ENCODE data around the gene ABCC3.

Gene ABCC3

DNA sequence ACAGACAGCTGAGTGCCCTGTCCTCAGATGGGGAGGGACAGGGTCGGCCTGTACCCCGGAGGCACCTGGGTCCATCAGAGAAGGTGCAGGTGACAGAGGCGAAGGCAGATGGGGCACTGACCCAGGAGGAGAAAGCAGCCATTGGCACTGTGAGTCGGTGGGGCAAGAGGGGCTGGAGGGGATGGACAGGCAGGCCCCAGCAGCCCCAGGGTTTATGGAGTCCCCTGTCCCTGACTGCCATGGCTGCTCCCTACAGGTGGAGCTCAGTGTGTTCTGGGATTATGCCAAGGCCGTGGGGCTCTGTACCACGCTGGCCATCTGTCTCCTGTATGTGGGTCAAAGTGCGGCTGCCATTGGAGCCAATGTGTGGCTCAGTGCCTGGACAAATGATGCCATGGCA is 40.9 kb downstream of the ABCC3 start:
- Histone ChIP-seq H3K79me2 (ENCODE audit: control insufficient read depth, low read length) (no peaks in the 10 kb centered on the region), H3F3A (ENCODE audit: control insufficient read depth, insufficient read depth) (no peaks in the 10 kb centered on the region), H3K9me3 (ENCODE audit: control insufficient read depth, insufficient read depth, low read length) (no peaks in the 10 kb centered on the region), H3K4me2 (ENCODE audit: low read length) (no peak overlapping the region), H3K4me3 (ENCODE audit: low read length) (no peak overlapping the region), H3K9me2 (replicated peaks; ENCODE audit: control insufficient read depth, low read length) (no peaks in the 10 kb centered on the region), H3K4me1 (ENCODE audit: control insufficient read depth, low read length) (no peaks in the 10 kb centered on the region), H3K27me3 (ENCODE audit: control insufficient read depth, low read length) (peaks cover 11% of the 10 kb centered on the region), H3K27ac (ENCODE audit: low read depth, low read length) (no peak overlapping the region), H4K20me1 (ENCODE audit: control insufficient read depth, insufficient read depth, low read depth, low read length) (no peaks in the 10 kb centered on the region), H3K36me3 (ENCODE audit: control insufficient read depth, low read length) (no peaks in the 10 kb centered on the region)
- TF ChIP-seq, protein P1, sequence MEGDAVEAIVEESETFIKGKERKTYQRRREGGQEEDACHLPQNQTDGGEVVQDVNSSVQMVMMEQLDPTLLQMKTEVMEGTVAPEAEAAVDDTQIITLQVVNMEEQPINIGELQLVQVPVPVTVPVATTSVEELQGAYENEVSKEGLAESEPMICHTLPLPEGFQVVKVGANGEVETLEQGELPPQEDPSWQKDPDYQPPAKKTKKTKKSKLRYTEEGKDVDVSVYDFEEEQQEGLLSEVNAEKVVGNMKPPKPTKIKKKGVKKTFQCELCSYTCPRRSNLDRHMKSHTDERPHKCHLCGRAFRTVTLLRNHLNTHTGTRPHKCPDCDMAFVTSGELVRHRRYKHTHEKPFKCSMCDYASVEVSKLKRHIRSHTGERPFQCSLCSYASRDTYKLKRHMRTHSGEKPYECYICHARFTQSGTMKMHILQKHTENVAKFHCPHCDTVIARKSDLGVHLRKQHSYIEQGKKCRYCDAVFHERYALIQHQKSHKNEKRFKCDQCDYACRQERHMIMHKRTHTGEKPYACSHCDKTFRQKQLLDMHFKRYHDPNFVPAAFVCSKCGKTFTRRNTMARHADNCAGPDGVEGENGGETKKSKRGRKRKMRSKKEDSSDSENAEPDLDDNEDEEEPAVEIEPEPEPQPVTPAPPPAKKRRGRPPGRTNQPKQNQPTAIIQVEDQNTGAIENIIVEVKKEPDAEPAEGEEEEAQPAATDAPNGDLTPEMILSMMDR (IDR thresholded peaks at IDR 0.05; ENCODE audit: low read depth, low read length, poor library complexity, severe bottlenecking), result no peak
- TF ChIP-seq EZH2phosphoT487 (IDR thresholded peaks at IDR 0.05; ENCODE audit: borderline replicate concordance, low read length), result no peak

DNA sequence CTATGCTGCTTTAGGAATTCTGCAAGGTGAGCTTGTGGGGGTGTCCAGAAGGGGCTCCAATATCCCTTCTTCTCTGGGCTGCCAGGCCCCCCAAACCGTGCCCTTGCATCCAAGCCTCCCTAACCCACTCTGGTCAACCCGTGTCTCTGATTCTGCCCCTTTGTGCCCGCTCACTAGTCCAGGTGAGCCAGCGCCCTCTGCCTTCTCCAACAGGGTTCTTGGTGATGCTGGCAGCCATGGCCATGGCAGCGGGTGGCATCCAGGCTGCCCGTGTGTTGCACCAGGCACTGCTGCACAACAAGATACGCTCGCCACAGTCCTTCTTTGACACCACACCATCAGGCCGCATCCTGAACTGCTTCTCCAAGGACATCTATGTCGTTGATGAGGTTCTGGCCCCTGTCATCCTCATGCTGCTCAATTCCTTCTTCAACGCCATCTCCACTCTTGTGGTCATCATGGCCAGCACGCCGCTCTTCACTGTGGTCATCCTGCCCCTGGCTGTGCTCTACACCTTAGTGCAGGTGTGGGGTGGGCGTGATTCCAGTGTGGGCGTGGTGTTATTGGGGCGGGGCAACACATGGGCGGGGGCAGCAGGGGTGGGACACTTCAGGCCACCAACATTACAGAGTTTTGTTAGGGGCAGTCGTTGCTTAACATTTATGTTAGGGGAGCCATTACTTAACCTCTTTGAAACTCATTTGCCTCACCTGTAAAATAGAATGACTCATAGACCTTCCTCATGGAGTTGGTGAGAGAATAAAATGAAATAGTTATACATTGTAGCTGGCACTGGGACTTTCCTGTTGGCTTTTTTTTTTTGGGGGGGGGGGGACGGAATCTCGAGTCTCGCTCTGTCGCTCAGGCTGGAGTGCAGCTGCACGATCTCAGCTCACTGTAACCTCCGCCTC is 41.6 kb downstream of the ABCC3 start:
- TF ChIP-seq EZH2phosphoT487 (IDR thresholded peaks at IDR 0.05; ENCODE audit: borderline replicate concordance, low read length), result no peak
- TF ChIP-seq, protein P1 (IDR thresholded peaks at IDR 0.05; ENCODE audit: low read depth, low read length, poor library complexity, severe bottlenecking), result no peak
- no peaks in the 10 kb centered on the region for H4K20me1 ChIP-seq (ENCODE audit: control insufficient read depth, insufficient read depth, low read depth, low read length)
- H3K36me3 ChIP-seq (ENCODE audit: control insufficient read depth, low read length), result no peaks in the 10 kb centered on the region
- H3K4me1 ChIP-seq (ENCODE audit: control insufficient read depth, low read length), result no peaks in the 10 kb centered on the region
- H3K4me2 ChIP-seq (ENCODE audit: low read length), result no peak overlapping the region
- no peaks in the 10 kb centered on the region for H3K79me2 ChIP-seq (ENCODE audit: control insufficient read depth, low read length)
- H3K4me3 ChIP-seq (ENCODE audit: low read length), result no peak overlapping the region
- no peaks in the 10 kb centered on the region for H3K9me2 ChIP-seq (replicated peaks; ENCODE audit: control insufficient read depth, low read length)
- H3K9me3 ChIP-seq (ENCODE audit: control insufficient read depth, insufficient read depth, low read length), result no peaks in the 10 kb centered on the region
- peaks cover 17% of the 10 kb centered on the region for H3K27me3 ChIP-seq (ENCODE audit: control insufficient read depth, low read length)
- H3K27ac ChIP-seq (ENCODE audit: low read depth, low read length), result no peak overlapping the region
- H3F3A ChIP-seq (ENCODE audit: control insufficient read depth, insufficient read depth), result no peaks in the 10 kb centered on the region

DNA sequence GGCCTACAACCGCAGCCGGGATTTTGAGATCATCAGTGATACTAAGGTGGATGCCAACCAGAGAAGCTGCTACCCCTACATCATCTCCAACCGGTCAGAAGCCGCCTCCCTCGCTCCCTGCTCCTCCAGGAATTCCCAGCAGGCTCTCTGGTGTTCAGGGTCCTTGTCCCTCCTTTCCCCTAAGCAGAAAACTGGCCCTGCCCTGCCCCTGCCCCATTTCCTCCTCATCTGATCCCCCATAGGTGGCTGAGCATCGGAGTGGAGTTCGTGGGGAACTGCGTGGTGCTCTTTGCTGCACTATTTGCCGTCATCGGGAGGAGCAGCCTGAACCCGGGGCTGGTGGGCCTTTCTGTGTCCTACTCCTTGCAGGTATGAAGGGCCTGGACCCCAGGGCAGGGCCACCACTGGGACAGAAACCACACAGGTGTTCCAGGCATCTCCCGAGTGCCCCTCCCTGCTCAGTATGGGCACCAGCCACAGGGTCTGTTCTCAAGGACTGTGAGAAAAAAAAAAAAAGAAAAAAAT is 43.2 kb downstream of the ABCC3 start:
- no peak overlapping the region for H3K4me2 ChIP-seq (ENCODE audit: low read length)
- H3K27me3 ChIP-seq (ENCODE audit: control insufficient read depth, low read length), result peaks cover 24% of the 10 kb centered on the region

More for the DNA sequence above, 43.2 kb downstream of the ABCC3 start:
- no peaks in the 10 kb centered on the region for H3K36me3 ChIP-seq (ENCODE audit: control insufficient read depth, low read length)
- no peaks in the 10 kb centered on the region for H4K20me1 ChIP-seq (ENCODE audit: control insufficient read depth, insufficient read depth, low read depth, low read length)
- no peak overlapping the region for H3K4me3 ChIP-seq (ENCODE audit: low read length)
- TF ChIP-seq, protein P1 (IDR thresholded peaks at IDR 0.05; ENCODE audit: low read depth, low read length, poor library complexity, severe bottlenecking), result no peak
- TF ChIP-seq EZH2phosphoT487 (IDR thresholded peaks at IDR 0.05; ENCODE audit: borderline replicate concordance, low read length), result no peak
- no peaks in the 10 kb centered on the region for H3K79me2 ChIP-seq (ENCODE audit: control insufficient read depth, low read length)
- H3K9me2 ChIP-seq (replicated peaks; ENCODE audit: control insufficient read depth, low read length), result no peaks in the 10 kb centered on the region
- H3K4me1 ChIP-seq (ENCODE audit: control insufficient read depth, low read length), result no peaks in the 10 kb centered on the region
- no peak overlapping the region for H3K27ac ChIP-seq (ENCODE audit: low read depth, low read length)
- no peaks in the 10 kb centered on the region for H3F3A ChIP-seq (ENCODE audit: control insufficient read depth, insufficient read depth)
- no peaks in the 10 kb centered on the region for H3K9me3 ChIP-seq (ENCODE audit: control insufficient read depth, insufficient read depth, low read length)

Measured in DOHH2 (cell line).